PC-3 (cell line): ENCODE data around the gene RAB12. TPM values are rescaled to one million over a fixed set of nuclear protein-coding genes. Genes with fewer than 3 reads are reported as not detected.

Experiments used
- ATAC-seq: fragments of 200-7000 bp; cut with Tn5 transposase; 2 replicates; pipeline ENCODE4 v1.9.1; 2020; ENCODE audit warnings: mild to moderate bottlenecking, moderate library complexity
- BruUV-seq: library from RNA; stranded (reverse); fragments of 400-500 nt; replicated peaks from 2 replicates; lab custom pipeline; 2021; lab: Mats Ljungman, UMichigan
- CTCF ChIA-PET: fragments of 300-600 bp; sonication (Branson Sonifier 250); formaldehyde crosslinking; loops from one replicate; lab custom pipeline; 2022; ENCODE audit warnings: antibody characterized with exemption; lab: Charles Lee
- POLR2A ChIA-PET: fragments of 300-600 bp; sonication (Branson Sonifier 250); formaldehyde crosslinking; loops from one replicate; lab custom pipeline; 2022; ENCODE audit warnings: antibody characterized with exemption; ENCODE audit not compliant: unreplicated experiment; lab: Charles Lee
- DNase-seq: peaks from one replicate; pipeline ENCODE4 v3.0.0-alpha.2; 2015
- H2AFZ ChIP-seq: fragments of 300-600 bp; sonication (generic); 2 replicates; pipeline ENCODE4 v1.6.0; 2016; ENCODE audit warnings: antibody characterized with exemption, low read length
- H3F3A ChIP-seq: fragments of 300-600 bp; sonication (generic); one replicate; pipeline ENCODE4 v1.6.0; 2017; ENCODE audit warnings: antibody characterized with exemption, low read length, control low read depth, mild to moderate bottlenecking; ENCODE audit not compliant: unreplicated experiment
- H3K27ac ChIP-seq: fragments of 300-600 bp; sonication (generic); 2 replicates; pipeline ENCODE4 v1.5.1; 2016; ENCODE audit warnings: mild to moderate bottlenecking, low read length
- H3K27me3 ChIP-seq: fragments of 300-600 bp; sonication (generic); 2 replicates; pipeline ENCODE4 v1.6.1; 2016; ENCODE audit warnings: low read length, mixed read lengths
- H3K36me3 ChIP-seq: fragments of 300-600 bp; sonication (generic); 2 replicates; pipeline ENCODE4 v1.6.1; 2016; ENCODE audit warnings: low read depth, mixed run types, low read length, mixed read lengths
- H3K4me1 ChIP-seq: fragments of 300-600 bp; sonication (generic); 2 replicates; pipeline ENCODE4 v1.5.1; 2016; ENCODE audit warnings: low read length; ENCODE audit not compliant: insufficient read depth
- H3K4me2 ChIP-seq: fragments of 300-600 bp; sonication (generic); 2 replicates; pipeline ENCODE4 v1.6.0; 2016; ENCODE audit warnings: low read length
- H3K4me3 ChIP-seq: fragments of 300-600 bp; sonication (generic); 2 replicates; pipeline ENCODE4 v1.5.1; 2016; ENCODE audit warnings: mild to moderate bottlenecking, low read length, mixed read lengths
- H3K79me2 ChIP-seq: fragments of 300-600 bp; sonication (generic); 2 replicates; pipeline ENCODE4 v1.6.1; 2017; ENCODE audit warnings: low read length, mixed read lengths
- H3K9ac ChIP-seq: fragments of 300-600 bp; sonication (generic); 2 replicates; pipeline ENCODE4 v1.6.0; 2016; ENCODE audit warnings: mild to moderate bottlenecking, low read length
- H3K9me2 ChIP-seq: fragments of 300-600 bp; sonication (generic); replicated peaks from 2 replicates; pipeline ENCODE4 v1.6.1; 2016; ENCODE audit warnings: mixed run types, low read length, mixed read lengths
- H3K9me3 ChIP-seq: fragments of 300-600 bp; sonication (generic); 2 replicates; pipeline ENCODE4 v1.6.1; 2016; ENCODE audit warnings: low read length, mixed read lengths
- H4K20me1 ChIP-seq: fragments of 300-600 bp; sonication (generic); 2 replicates; pipeline ENCODE4 v1.6.1; 2016; ENCODE audit warnings: low read length, mixed read lengths
- CTCF ChIP-seq: fragments of 300-600 bp; sonication (generic); conservative IDR thresholded peaks from 2 replicates; pipeline ENCODE4 v1.5.1; 2017; ENCODE audit warnings: antibody characterized with exemption, low read depth, mild to moderate bottlenecking, low read length
- EZH2 ChIP-seq: fragments of 300-600 bp; sonication (generic); IDR thresholded peaks from one replicate; pipeline ENCODE4 v1.6.1; 2017; ENCODE audit warnings: antibody characterized with exemption, mild to moderate bottlenecking, low read length; ENCODE audit not compliant: unreplicated experiment
- EZH2phosphoT487 ChIP-seq: fragments of 300-600 bp; sonication (generic); IDR thresholded peaks from 2 replicates; pipeline ENCODE4 v1.6.1; 2018; ENCODE audit warnings: mild to moderate bottlenecking, antibody characterized with exemption, low read length, borderline replicate concordance
- intact Hi-C: fragments of 100-400 bp; cut with micrococcal nuclease; formaldehyde crosslinking; loops from 2 replicates; pipeline ENCODE4 v1.9.0; 2023
- total RNA-seq: library from RNA; depleted of rRNA; stranded (reverse); fragments of >200 nt; gene quantifications from 2 replicates; pipeline ENCODE4 v1.2.3, GENCODE V29; 2014

Gene RAB12
- total RNA-seq, 1 experiment from 2014 or later: 50.9 TPM

- H3K27ac ChIP-seq: no peak overlapping the region
- DNase-seq (no peak), ATAC-seq (peak; percentile 38; the same call in 1 of the 2 replicates)
- H3K9me3 ChIP-seq: no peaks in the 10 kb centered on the region
- ChIA-PET POLR2A (no interaction called here), CTCF (no interaction called here)
- H3K9me2 ChIP-seq: no peaks in the 10 kb centered on the region
- no peak overlapping the region for H3K4me2 ChIP-seq
- H3K36me3 ChIP-seq: peaks cover 25% of the 10 kb centered on the region
- intact Hi-C loops: no loop called here
- no peak overlapping the region for H3K4me3 ChIP-seq
- H3K79me2 ChIP-seq: peaks cover 75% of the 10 kb centered on the region
- H3K9ac ChIP-seq: no peak overlapping the region
- H3K4me1 ChIP-seq: peaks cover 8% of the 10 kb centered on the region; the same call in 1 of the 2 replicates
- H3K27me3 ChIP-seq: no peaks in the 10 kb centered on the region
- BruUV-seq: no TSS peak
- no peak overlapping the region for H2AFZ ChIP-seq
- H3F3A ChIP-seq: no peaks in the 10 kb centered on the region
- no peak for TF ChIP-seq CTCF
- no peak for TF ChIP-seq EZH2
- TF ChIP-seq EZH2phosphoT487: no peak
- H4K20me1 ChIP-seq: no peaks in the 10 kb centered on the region
Observed at GRCh38 chr18:8623549-8624106, 14.4 kb downstream of the RAB12 start.

GRCh38 chr18:8625461-8626092 is 16.3 kb downstream of the RAB12 start:
- peaks cover 72% of the 10 kb centered on the region for H3K79me2 ChIP-seq
- no peak overlapping the region for H3K4me2 ChIP-seq
- no peaks in the 10 kb centered on the region for H3K9me2 ChIP-seq
- no TSS peak for BruUV-seq
- H2AFZ ChIP-seq: no peak overlapping the region
- no peaks in the 10 kb centered on the region for H4K20me1 ChIP-seq
- H3K9me3 ChIP-seq: no peaks in the 10 kb centered on the region
- ATAC-seq (no peak), DNase-seq (no peak)
- no peaks in the 10 kb centered on the region for H3K27me3 ChIP-seq
- intact Hi-C loops: no loop called here
- ChIA-PET POLR2A (interaction anchor here (0.6 kb wide), 1 partner anchor 34 kb away, joined by 3 read pairs; no protein-coding TSS in a partner anchor), CTCF (no interaction called here)
- H3F3A ChIP-seq: no peaks in the 10 kb centered on the region
- peaks cover 8% of the 10 kb centered on the region; the same call in 1 of the 2 replicates for H3K4me1 ChIP-seq
- TF ChIP-seq EZH2 (no peak), EZH2phosphoT487 (no peak), CTCF (no peak)
- H3K27ac ChIP-seq: no peak overlapping the region
- H3K36me3 ChIP-seq: peaks cover 25% of the 10 kb centered on the region
- no peak overlapping the region for H3K4me3 ChIP-seq
- no peak overlapping the region for H3K9ac ChIP-seq
